ENCODE results near the gene PMF1. TPM values are rescaled to one million over a fixed set of nuclear protein-coding genes. Genes with fewer than 3 reads are reported as not detected.
A peak's percentile ranks its signal among the peaks of the same experiment; 100 is the strongest.

PMF1 gene
- total RNA-seq, 1 experiment from 2014 or later = 50.2 TPM

DNA sequence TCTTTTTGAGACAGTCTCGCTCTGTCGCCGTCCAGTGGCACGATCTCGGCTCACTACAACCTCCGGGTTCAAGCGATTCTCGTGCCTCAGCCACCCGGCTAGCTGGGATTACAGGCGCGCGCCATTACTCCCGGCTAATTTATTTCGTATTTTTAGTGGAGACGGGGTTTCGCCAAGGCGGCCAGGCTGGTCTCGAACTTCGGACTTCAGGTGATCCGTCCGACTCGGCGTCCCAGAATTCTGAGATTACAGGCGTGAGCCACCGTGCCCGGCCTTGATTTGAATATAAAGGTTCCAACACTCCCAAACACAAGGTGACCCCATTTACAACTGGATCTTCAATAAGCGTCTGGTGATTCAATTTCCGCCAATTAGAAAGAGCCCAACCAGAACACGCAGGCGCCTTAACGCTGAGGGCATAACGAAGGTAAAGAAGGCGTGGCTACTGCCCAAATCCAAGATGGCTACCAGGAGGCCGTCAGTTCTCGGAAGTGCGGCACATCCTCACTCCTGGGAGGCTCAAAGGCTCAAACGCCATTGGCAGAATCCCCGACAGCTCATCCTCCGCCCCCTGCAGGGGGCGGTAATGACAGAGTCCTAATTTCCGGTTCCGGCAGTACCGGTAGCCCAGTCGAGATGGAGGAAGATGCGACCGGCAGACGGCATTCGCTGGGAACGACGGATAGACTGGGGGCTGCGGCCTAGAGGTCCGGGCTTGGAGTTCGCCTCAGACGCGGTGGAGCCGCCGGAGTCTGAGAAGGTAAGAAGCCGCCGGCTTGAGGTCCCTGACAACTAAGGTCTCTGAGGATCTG is 19.1 kb upstream of the PMF1 start, which contains the start of gene SLC25A44:
Gene SLC25A44, plus strand, starts transcription at position 617 of the 812 bp plus-strand sequence. CDS start 5,744 bp downstream, outside the sequence.
- CTCF ChIA-PET = interaction anchor here (0.6 kb wide), 1 partner anchor 48 kb away, joined by 5 read pairs; no protein-coding TSS in a partner anchor
- no peaks in the 10 kb centered on the region for H3K27me3 ChIP-seq (ENCODE audit: insufficient read depth, low read depth)

DNA sequence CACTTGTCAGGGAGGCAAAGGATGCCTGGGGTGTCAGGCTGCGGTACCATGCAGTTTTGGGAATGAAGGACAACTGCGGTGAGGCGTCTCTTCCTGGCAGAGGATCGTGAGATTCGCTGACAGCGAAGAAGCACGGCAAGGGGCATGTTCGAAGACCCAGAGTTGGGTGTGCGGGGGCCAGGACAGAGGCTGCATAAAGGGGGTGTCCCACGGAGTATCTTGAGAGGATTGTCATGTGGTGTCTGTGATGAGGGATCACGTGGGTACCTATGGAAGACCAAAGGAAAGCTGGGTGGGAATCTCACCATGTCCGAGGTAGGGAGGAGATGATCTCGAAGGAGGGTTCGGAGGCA is 18.5 kb upstream of the PMF1 start:
- H3K9me3 ChIP-seq (ENCODE audit: insufficient read depth, low read depth) = no peaks in the 10 kb centered on the region
- H3K36me3 ChIP-seq (ENCODE audit: low read depth) = no peaks in the 10 kb centered on the region
- no peaks in the 10 kb centered on the region; the same call in 1 of the 2 replicates for H3F3A ChIP-seq (ENCODE audit: insufficient read depth, low read depth)
- H3K27me3 ChIP-seq (ENCODE audit: insufficient read depth, low read depth) = no peaks in the 10 kb centered on the region
- TF ChIP-seq, protein P1, sequence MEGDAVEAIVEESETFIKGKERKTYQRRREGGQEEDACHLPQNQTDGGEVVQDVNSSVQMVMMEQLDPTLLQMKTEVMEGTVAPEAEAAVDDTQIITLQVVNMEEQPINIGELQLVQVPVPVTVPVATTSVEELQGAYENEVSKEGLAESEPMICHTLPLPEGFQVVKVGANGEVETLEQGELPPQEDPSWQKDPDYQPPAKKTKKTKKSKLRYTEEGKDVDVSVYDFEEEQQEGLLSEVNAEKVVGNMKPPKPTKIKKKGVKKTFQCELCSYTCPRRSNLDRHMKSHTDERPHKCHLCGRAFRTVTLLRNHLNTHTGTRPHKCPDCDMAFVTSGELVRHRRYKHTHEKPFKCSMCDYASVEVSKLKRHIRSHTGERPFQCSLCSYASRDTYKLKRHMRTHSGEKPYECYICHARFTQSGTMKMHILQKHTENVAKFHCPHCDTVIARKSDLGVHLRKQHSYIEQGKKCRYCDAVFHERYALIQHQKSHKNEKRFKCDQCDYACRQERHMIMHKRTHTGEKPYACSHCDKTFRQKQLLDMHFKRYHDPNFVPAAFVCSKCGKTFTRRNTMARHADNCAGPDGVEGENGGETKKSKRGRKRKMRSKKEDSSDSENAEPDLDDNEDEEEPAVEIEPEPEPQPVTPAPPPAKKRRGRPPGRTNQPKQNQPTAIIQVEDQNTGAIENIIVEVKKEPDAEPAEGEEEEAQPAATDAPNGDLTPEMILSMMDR (conservative IDR thresholded peaks at IDR 0.05) = no peak
- TF ChIP-seq EZH2 (IDR thresholded peaks at IDR 0.05; ENCODE audit: low read depth) = no peak
- no peaks in the 10 kb centered on the region for H3K9me2 ChIP-seq (ENCODE audit: insufficient read depth)
- peak overlapping the region; percentile 95 for H3K4me3 ChIP-seq
- H3K4me2 ChIP-seq = peak overlapping the region; percentile 80
- peak overlapping the region; percentile 88 for H2AFZ ChIP-seq
- H3K79me2 ChIP-seq (ENCODE audit: low read depth) = peaks cover 42% of the 10 kb centered on the region
- CTCF ChIA-PET = no interaction called here
- POLR2A ChIA-PET (ENCODE audit: unreplicated experiment) = interaction anchor here (0.6 to 1.7 kb wide), 5 partner anchors 19 to 90 kb away, joined by 3 to 17 read pairs (median 4); partner anchors contain the start of gene PMF1
- peaks cover 12% of the 10 kb centered on the region for H3K4me1 ChIP-seq (replicated peaks; ENCODE audit: insufficient read depth)
- intact Hi-C loops (cut with micrococcal nuclease; ENCODE audit: unreplicated experiment) = no loop called here
- BruUV-seq (replicated peaks) = TSS peak; percentile 59
- H4K20me1 ChIP-seq (ENCODE audit: insufficient read depth) = no peaks in the 10 kb centered on the region; the same call in 1 of the 2 replicates
- H3K27ac ChIP-seq = no peak overlapping the region
- DNase-seq = no peak

More for the DNA sequence above, 19.1 kb upstream of the PMF1 start, which contains the start of gene SLC25A44:
- no peak for TF ChIP-seq EZH2 (IDR thresholded peaks at IDR 0.05; ENCODE audit: low read depth)
- TF ChIP-seq, protein P1 (conservative IDR thresholded peaks at IDR 0.05) = peak; percentile 73
- Histone ChIP-seq H3K4me2 (peak within 1 kb of the TSS; percentile 80), H4K20me1 (ENCODE audit: insufficient read depth) (no peaks in the 10 kb centered on the region; the same call in 1 of the 2 replicates), H3K27ac (peak within 1 kb of the TSS; percentile 72), H3F3A (ENCODE audit: insufficient read depth, low read depth) (no peaks in the 10 kb centered on the region; the same call in 1 of the 2 replicates), H2AFZ (peak within 1 kb of the TSS; percentile 91), H3K9me3 (ENCODE audit: insufficient read depth, low read depth) (no peaks in the 10 kb centered on the region), H3K4me1 (replicated peaks; ENCODE audit: insufficient read depth) (peaks cover 12% of the 10 kb centered on the region), H3K36me3 (ENCODE audit: low read depth) (no peaks in the 10 kb centered on the region), H3K9me2 (ENCODE audit: insufficient read depth) (no peaks in the 10 kb centered on the region), H3K4me3 (peak within 1 kb of the TSS; percentile 95), H3K79me2 (ENCODE audit: low read depth) (peaks cover 42% of the 10 kb centered on the region)
- intact Hi-C loops (cut with micrococcal nuclease; ENCODE audit: unreplicated experiment) = no loop called here
- POLR2A ChIA-PET (ENCODE audit: unreplicated experiment) = interaction anchor here (0.5 to 1.7 kb wide), 11 partner anchors 19 to 1109 kb away, joined by 3 to 17 read pairs (median 4); partner anchors contain the start of gene PMF1
- TSS peak; percentile 85 for BruUV-seq (replicated peaks)
- DNase-seq = peak; percentile 97

DNA sequence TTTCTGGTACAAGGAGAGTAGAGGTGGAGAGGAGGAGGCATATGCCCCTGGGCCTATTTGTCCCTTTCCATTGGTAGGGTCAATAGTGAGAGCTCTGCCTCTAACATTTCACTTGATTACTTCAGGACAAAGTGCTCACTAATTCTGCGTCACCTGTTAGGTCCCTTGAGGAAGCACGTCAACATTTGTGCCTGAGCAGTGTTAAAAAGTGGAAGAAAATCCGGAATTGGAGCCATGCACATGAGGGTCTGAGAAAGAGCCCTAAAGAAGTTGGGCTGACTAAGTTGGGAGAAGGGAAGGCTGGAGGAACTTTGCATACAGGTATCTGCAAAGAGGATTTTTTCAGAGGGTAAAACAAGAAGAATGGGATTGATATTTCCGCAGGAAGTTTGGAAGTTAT is 17.0 kb upstream of the PMF1 start:
- Histone ChIP-seq H3K79me2 (ENCODE audit: low read depth) (peaks cover 42% of the 10 kb centered on the region), H3K9me2 (ENCODE audit: insufficient read depth) (no peaks in the 10 kb centered on the region), H3F3A (ENCODE audit: insufficient read depth, low read depth) (no peaks in the 10 kb centered on the region; the same call in 1 of the 2 replicates), H2AFZ (no peak overlapping the region), H3K4me1 (replicated peaks; ENCODE audit: insufficient read depth) (peaks cover 12% of the 10 kb centered on the region), H3K36me3 (ENCODE audit: low read depth) (no peaks in the 10 kb centered on the region), H3K4me3 (no peak overlapping the region), H3K4me2 (no peak overlapping the region), H3K27me3 (ENCODE audit: insufficient read depth, low read depth) (no peaks in the 10 kb centered on the region), H3K27ac (no peak overlapping the region), H4K20me1 (ENCODE audit: insufficient read depth) (no peaks in the 10 kb centered on the region; the same call in 1 of the 2 replicates), H3K9me3 (ENCODE audit: insufficient read depth, low read depth) (no peaks in the 10 kb centered on the region)
- intact Hi-C loops (cut with micrococcal nuclease; ENCODE audit: unreplicated experiment) = no loop called here
- DNase-seq = no peak
- CTCF ChIA-PET = no interaction called here
- POLR2A ChIA-PET (ENCODE audit: unreplicated experiment) = no interaction called here
- TF ChIP-seq, protein P1 (conservative IDR thresholded peaks at IDR 0.05) = no peak
- TF ChIP-seq EZH2 (IDR thresholded peaks at IDR 0.05; ENCODE audit: low read depth) = no peak
- no TSS peak for BruUV-seq (replicated peaks)
